Cerebellar nuclear complex (tissue), 1 donor: ENCODE results near the gene POLR2C.

ENCODE experiments used
- DNase-seq, 2 experiments: peaks; one replicate each; lab custom pipeline; 2025; lab: John Stamatoyannopoulos, UW

The POLR2C gene

GRCh38 chr16:57452021-57452420 is 10.5 kb upstream of the POLR2C start:
- no peak for DNase-seq

DNA sequence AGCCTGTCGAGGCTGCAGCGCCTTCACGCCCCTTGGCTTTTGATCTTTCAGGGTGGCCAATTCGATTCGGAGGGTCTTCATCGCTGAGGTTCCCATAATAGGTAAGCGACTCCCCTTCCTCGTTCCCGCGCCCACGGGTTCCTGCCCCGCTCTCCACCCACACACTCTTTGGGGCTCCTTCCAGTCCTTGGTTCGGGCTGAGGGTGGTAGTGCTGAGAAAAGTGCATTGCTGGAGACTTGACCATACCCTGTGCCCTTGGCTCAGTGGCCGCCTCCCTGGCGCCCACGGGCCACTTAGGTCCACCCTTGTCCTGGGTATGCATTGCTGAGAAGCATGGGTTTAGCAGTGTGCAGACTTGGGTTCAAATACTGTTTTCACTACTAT is 491 bp downstream of the POLR2C start:
- DNase-seq: no peak

GRCh38 chr16:57464523-57464922 is 2.0 kb downstream of the POLR2C start:
- no peak for DNase-seq

- no peak for DNase-seq
These were observed 5.9 kb downstream of the POLR2C start for GRCh38 chr16:57468346-57468745.

GRCh38 chr16:57469046-57469445 is 6.6 kb downstream of the POLR2C start:
- DNase-seq: no peak

DNA sequence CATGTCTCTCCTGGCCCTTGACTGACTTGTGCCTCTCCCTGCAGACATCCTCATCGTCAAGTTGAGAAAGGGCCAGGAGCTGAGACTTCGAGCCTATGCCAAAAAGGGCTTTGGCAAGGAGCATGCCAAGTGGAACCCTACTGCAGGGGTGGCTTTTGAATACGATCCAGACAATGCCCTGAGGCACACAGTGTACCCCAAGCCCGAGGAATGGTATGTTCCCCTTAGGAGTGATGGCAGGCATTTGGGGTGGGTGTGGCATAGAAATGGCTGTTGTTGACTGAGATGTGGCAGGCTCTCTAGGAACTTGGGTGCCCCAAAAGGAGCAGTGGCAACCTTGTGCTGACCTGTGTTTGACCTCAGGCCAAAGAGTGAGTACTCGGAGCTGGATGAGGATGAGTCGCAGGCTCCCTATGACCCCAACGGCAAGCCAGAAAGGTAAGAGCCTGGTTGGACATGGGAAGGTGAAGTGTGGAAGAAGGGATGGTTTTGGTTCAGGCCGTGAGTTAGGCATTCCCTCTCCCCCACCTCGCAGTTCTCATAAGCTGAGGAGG is 7.5 kb downstream of the POLR2C start:
- no peak for DNase-seq

DNA sequence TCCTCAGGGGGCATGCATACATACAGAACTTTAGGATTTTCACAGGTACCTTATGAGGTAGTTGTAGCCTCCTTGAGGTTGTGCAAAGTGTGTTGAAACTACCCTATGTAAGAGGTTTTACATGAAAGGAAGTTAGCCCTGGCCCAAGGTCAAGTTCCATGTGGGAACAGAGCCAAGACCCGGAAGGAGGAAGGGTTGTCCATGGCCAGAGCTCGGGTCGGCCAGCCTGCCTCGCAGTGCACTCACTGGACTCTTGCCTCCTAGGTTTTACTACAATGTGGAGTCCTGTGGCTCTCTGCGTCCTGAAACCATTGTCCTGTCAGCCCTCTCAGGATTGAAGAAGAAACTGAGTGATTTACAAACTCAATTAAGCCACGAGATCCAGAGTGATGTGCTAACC is 8.2 kb downstream of the POLR2C start:
- DNase-seq: no peak

- no peak for DNase-seq
These were observed 8.7 kb downstream of the POLR2C start for GRCh38 chr16:57471209-57471608.

DNA sequence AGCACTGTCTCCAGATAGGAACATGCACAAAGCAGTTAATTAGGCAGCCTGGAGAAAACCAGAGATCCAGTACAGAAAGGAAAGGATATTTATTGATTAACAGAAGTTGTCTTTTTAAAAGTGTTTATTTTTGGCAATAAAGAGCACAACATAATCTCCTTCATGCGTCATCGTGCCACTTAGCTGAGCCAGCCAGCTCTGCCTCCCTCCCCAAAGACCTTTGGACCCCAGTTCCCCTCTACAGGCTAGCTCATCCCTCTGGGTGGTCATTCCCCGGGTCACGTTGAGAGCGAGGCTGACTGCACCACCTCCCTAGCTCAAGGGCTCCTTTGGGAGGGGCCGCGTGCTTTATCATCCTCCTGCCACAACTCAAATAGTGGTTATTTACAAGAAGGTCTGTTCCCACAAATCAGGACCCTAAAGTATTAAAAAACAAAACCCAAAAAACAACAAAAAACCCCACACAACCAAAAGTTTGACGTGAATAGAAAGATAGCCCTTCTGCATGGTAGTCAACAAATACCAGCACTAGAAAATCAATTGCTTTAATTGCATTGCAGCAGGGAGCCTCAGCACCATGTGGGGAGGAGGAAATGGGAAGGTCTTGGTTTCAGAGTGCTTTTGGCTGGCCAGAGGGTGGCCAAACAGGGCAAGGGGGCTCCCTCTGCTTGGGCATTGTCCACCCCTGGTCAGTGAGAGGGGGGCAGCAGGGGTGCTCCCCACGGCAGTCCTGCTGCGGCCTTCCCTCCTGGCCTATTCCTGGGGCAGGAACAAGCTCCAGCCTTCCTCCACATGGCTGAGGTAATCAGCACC is 9.6 kb downstream of the POLR2C start:
- no peak for DNase-seq

DNA sequence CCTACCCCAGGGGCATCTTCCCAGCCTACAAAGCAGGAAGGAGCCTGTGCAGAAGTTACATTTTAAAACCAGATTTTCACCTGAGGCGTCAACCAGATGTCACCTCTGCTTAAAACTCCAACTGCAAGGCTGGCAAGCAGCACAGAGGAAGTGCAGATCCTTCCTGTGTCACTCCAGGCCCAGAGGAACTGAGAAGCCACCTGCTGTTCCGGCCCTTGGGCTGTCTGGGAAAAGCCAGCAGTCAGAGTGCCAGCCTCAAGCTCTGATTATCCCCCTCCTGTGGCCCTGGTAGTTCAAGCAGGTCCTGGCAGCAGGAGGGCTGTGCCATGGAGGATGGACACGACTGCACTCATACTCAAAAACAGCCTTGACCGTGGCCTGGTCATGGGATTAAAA is 10.2 kb downstream of the POLR2C start:
- no peak for DNase-seq

GRCh38 chr16:57473176-57473840 is 10.8 kb downstream of the POLR2C start:
- DNase-seq: no peak

DNA sequence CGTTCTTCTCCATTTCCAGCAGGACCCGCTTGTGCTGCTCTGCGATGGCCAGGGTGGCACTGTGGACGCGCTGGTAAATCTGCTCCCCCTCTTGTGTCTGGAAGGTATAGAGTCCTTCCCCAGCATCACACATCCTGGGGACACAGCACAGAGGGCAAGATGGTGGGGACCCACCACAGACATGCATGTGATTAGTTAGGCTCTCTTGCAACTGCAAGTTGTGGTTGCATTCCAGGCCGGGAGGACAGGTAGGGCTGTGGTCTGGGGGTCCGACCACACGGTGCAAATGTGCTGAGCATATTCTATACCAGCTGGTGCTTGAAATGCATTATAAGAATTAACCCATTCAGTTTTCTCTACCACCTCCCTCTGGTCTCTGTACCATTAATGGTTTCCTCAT is 11.4 kb downstream of the POLR2C start:
- DNase-seq: no peak

- DNase-seq: no peak
These were observed 12.5 kb downstream of the POLR2C start for GRCh38 chr16:57474671-57475661.

- DNase-seq: no peak
These were observed 13.3 kb downstream of the POLR2C start for GRCh38 chr16:57475711-57476339.

DNA sequence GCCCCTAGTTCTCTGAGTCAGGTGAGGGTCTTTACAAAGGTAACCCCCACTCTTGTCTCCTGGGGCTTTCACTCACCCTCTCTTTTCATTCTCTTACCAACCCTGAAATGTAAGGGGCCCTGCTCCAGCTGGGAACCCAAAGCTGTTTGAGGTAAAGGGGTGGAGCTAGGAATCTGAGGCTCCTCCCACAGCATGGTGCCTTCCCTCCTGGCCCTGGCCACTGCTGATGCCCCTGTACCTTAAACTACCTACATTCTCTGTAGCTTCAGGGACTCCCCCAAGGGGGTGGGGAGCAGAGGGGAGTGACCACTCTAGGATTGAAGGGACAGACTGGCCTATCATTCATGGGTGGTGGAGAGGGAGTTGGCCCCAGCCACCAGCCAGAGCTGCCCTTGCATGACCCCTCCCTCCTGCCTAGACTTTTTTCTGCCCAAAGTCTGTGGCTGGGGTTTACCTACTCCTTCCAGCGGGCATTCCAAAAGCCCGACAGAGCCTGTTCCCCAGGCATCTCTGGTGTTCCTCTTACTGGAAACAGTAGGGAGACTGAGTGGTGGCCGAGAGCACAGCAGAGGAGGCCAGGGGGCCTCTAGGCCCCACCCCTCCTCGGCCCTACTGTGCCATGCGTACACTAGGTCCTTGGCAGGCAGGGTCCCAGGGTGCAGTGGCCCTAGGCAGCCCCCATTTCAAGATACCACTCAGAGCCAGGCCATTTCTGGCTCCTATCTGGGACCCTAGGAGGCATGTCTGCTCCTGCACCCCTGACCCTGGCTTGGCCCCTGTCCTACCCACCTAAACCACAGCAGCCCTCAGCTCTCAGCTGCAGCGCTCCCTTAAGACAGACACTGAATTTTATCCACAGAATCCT is 14.3 kb downstream of the POLR2C start:
- no peak for DNase-seq

- no peak for DNase-seq
These were observed 15.2 kb downstream of the POLR2C start for GRCh38 chr16:57477531-57478202.

- no peak for DNase-seq
These were observed 16.1 kb downstream of the POLR2C start for GRCh38 chr16:57478396-57479204.

DNA sequence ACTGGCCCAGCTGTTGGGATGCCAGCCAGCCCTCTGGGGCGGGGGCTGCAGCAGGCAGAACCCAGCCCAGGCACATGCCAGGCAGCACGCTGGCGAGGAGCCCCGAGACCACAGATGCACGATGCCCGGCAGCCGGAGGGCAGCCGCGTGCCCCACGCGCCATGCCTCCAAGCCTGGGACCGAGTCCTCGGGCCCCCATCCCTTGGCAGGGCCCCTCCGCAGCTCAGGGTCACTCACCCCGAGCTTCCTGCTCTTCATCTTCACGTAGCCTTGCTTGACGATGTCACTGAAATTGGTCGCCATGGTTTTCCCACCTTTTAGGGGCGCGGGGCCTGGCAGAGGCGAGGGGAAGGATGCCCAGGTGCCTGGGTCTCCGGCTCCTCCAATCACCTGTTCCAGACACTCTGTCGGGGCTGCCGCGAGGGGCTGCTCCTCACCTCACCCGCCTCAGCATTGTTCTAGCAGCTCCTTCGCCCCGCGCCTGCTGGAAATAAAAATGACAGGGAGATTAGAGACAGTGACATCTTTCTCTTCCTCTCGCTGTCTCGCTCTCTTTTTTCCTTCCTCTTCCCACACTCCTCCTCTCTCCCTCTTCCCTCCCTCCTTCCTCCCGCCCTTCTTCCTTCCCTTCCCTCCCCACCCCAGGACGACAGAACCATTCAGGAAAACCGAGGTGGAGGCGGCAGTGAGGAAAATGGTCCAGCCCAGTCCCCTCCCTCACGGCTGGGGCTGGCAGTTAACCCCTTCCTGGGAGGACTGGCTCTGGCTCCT is 16.9 kb downstream of the POLR2C start:
- no peak for DNase-seq
